ENCODE results near the gene LY6G6C.

LY6G6C gene

DNA sequence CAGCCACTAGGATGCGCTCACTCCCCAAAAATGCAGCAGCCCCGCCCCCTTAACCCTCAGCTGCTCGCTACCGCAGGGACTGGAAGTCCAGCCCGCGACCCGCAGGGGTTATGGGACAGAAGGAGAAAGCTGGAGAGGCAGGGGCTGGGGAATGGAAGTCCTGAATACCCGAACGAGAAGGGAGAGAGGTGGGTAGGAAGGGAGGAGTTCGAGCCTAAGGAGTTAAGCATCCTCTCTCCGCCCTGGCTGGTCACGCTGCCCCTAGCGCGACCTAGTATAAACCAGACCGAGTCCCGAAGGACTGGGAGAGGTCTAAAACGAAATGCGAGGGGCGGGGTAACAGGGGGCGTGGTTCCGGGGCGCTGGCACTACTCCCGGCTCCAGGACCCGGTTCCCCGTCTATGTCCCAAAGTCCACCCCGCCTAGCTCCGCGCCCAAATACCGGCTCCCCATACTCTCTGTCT lies 8.0 kb upstream of the LY6G6C start:
- Histone ChIP-seq H3K9me3 (ENCODE audit: control insufficient read depth, insufficient read depth, low read length) (no peaks in the 10 kb centered on the region), H3K9me2 (replicated peaks; ENCODE audit: control insufficient read depth, low read length) (no peaks in the 10 kb centered on the region), H3K4me2 (ENCODE audit: low read length) (peak overlapping the region; percentile 90), H3K27me3 (ENCODE audit: control insufficient read depth, low read length) (no peaks in the 10 kb centered on the region), H4K20me1 (ENCODE audit: control insufficient read depth, insufficient read depth, low read depth, low read length) (peaks cover 12% of the 10 kb centered on the region; the same call in 1 of the 2 replicates), H3K4me1 (ENCODE audit: control insufficient read depth, low read length) (peaks cover 51% of the 10 kb centered on the region), H3K79me2 (ENCODE audit: control insufficient read depth, low read length) (peaks cover 15% of the 10 kb centered on the region), H3K4me3 (ENCODE audit: low read length) (peak overlapping the region; percentile 86), H3K36me3 (ENCODE audit: control insufficient read depth, low read length) (peaks cover 65% of the 10 kb centered on the region), H3K27ac (ENCODE audit: low read depth, low read length) (peak overlapping the region; percentile 35), H3F3A (ENCODE audit: control insufficient read depth, insufficient read depth) (peaks cover 32% of the 10 kb centered on the region)
- TF ChIP-seq EZH2phosphoT487 (IDR thresholded peaks at IDR 0.05; ENCODE audit: borderline replicate concordance, low read length): no peak
- TF ChIP-seq, protein P1, sequence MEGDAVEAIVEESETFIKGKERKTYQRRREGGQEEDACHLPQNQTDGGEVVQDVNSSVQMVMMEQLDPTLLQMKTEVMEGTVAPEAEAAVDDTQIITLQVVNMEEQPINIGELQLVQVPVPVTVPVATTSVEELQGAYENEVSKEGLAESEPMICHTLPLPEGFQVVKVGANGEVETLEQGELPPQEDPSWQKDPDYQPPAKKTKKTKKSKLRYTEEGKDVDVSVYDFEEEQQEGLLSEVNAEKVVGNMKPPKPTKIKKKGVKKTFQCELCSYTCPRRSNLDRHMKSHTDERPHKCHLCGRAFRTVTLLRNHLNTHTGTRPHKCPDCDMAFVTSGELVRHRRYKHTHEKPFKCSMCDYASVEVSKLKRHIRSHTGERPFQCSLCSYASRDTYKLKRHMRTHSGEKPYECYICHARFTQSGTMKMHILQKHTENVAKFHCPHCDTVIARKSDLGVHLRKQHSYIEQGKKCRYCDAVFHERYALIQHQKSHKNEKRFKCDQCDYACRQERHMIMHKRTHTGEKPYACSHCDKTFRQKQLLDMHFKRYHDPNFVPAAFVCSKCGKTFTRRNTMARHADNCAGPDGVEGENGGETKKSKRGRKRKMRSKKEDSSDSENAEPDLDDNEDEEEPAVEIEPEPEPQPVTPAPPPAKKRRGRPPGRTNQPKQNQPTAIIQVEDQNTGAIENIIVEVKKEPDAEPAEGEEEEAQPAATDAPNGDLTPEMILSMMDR (IDR thresholded peaks at IDR 0.05; ENCODE audit: low read depth, low read length, poor library complexity, severe bottlenecking): peak; percentile 12

DNA sequence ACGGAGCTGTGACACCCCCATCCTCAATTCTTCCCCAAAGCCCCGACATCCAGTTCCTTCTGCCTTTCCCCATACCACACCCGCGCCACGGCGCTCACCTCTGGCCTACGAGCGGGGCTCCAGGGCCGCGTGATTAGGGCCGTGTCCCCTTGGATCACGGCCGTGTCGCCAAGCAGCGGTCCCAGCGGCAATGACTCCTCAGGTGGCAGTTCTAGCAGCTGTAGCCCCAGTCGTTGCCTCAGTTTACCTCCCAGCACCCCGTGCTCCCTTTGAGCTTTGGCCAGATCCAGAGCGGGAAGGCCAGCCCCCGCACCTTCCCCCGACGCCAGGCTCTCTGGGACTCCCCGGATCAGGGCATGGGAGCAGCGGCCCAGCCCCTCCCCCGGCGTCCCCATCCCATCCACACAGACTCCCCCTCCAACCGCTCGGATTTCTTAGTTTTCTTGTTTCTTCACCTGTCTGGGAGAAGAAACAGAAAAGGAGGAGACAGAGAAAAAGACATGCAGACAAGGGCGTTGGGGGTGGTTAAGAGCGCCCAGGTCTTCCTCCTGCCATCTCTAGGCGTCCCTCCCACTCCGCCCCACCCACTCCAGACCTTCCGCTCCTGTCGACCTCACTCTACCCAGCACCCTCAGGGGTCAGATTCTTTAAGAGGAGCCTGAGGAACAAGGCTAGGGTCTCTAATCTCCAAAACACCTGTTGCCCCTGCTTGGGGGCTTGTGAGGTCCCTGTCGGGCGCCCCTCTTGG lies 7.4 kb upstream of the LY6G6C start, which contains the start of gene DDAH2:
DDAH2 (minus strand) TSS at position 533 of the 748 bp plus-strand sequence; CDS start at position 395, 138 bp downstream.
- peaks cover 59% of the 10 kb centered on the region for H3K36me3 ChIP-seq (ENCODE audit: control insufficient read depth, low read length)
- TF ChIP-seq, protein P1 (IDR thresholded peaks at IDR 0.05; ENCODE audit: low read depth, low read length, poor library complexity, severe bottlenecking): peak; percentile 94
- TF ChIP-seq EZH2phosphoT487 (IDR thresholded peaks at IDR 0.05; ENCODE audit: borderline replicate concordance, low read length): no peak
- H3K27ac ChIP-seq (ENCODE audit: low read depth, low read length): peak within 1 kb of the TSS; percentile 62
- H3F3A ChIP-seq (ENCODE audit: control insufficient read depth, insufficient read depth): peaks cover 29% of the 10 kb centered on the region
- peaks cover 6% of the 10 kb centered on the region; the same call in 1 of the 2 replicates for H4K20me1 ChIP-seq (ENCODE audit: control insufficient read depth, insufficient read depth, low read depth, low read length)
- H3K79me2 ChIP-seq (ENCODE audit: control insufficient read depth, low read length): peaks cover 9% of the 10 kb centered on the region
- H3K4me3 ChIP-seq (ENCODE audit: low read length): peak within 1 kb of the TSS; percentile 86
- peaks cover 45% of the 10 kb centered on the region for H3K4me1 ChIP-seq (ENCODE audit: control insufficient read depth, low read length)
- no peaks in the 10 kb centered on the region for H3K9me2 ChIP-seq (replicated peaks; ENCODE audit: control insufficient read depth, low read length)
- no peaks in the 10 kb centered on the region for H3K27me3 ChIP-seq (ENCODE audit: control insufficient read depth, low read length)
- H3K4me2 ChIP-seq (ENCODE audit: low read length): peak within 1 kb of the TSS; percentile 90
- H3K9me3 ChIP-seq (ENCODE audit: control insufficient read depth, insufficient read depth, low read length): no peaks in the 10 kb centered on the region

DNA sequence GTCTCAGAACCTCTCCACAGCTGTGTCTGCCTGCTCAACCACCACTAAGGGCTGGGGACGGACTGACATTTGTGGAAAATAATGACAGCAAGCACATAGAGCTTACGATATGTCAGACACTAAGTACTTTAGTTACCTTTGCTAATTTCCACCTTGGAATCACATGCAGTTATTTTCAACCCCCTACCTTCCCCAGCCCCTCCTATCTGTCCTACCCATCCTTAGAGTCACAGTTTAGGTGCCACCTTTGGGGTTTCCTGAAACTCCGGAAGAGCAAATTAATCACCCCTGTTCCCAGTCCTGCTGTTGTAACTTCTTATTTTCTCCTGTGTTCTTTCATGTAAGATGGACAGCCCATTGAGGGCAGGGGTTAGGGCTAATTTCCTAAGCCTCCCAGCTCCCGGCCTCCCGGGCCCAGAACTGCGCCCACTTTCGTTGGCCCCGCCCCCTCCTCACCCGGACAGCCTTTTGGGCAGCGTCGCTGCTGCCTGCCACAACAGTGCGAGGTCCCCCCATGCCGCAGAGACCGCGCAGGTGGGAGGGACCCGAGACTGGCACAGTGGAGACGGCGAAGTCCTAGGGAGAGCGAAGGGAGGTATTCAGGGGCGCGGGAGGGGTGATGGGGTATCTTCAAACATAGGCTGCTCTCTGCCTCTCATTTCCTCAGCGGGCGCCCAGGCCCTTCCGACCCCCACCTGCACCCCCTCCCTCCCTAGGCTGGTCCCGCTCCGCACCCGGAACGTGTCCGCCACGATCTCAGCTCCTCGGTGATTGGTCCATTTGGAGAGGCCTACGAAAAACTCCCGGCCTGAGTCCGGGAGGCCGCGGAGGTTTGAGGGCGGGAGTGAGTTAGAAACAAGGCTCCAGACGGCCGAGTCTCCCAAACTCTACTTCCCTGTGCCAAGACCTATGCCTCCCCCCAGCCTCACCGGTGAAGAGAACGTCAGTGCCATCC lies 6.4 kb upstream of the LY6G6C start:
- peaks cover 41% of the 10 kb centered on the region for H3K4me1 ChIP-seq (ENCODE audit: control insufficient read depth, low read length)
- H3K27me3 ChIP-seq (ENCODE audit: control insufficient read depth, low read length): no peaks in the 10 kb centered on the region
- H4K20me1 ChIP-seq (ENCODE audit: control insufficient read depth, insufficient read depth, low read depth, low read length): 0 out of 2 replicates have a peak, but pooled peaks cover 6% of the 10 kb centered on the region
- H3K9me2 ChIP-seq (replicated peaks; ENCODE audit: control insufficient read depth, low read length): no peaks in the 10 kb centered on the region
- H3K4me2 ChIP-seq (ENCODE audit: low read length): peak overlapping the region; percentile 56
- peak overlapping the region; percentile 36 for H3K4me3 ChIP-seq (ENCODE audit: low read length)
- H3K36me3 ChIP-seq (ENCODE audit: control insufficient read depth, low read length): peaks cover 49% of the 10 kb centered on the region
- no peaks in the 10 kb centered on the region for H3K9me3 ChIP-seq (ENCODE audit: control insufficient read depth, insufficient read depth, low read length)
- TF ChIP-seq, protein P1 (IDR thresholded peaks at IDR 0.05; ENCODE audit: low read depth, low read length, poor library complexity, severe bottlenecking): no peak
- no peak for TF ChIP-seq EZH2phosphoT487 (IDR thresholded peaks at IDR 0.05; ENCODE audit: borderline replicate concordance, low read length)
- H3F3A ChIP-seq (ENCODE audit: control insufficient read depth, insufficient read depth): peaks cover 21% of the 10 kb centered on the region
- H3K79me2 ChIP-seq (ENCODE audit: control insufficient read depth, low read length): no peaks in the 10 kb centered on the region; the same call in 1 of the 2 replicates
- H3K27ac ChIP-seq (ENCODE audit: low read depth, low read length): peak overlapping the region; percentile 62
